Suppressor macrophage treated with lipopolysaccharide for 1 hour (primary cell): ENCODE results near the gene ART5.
A peak's percentile ranks its signal among the peaks of the same experiment; 100 is the strongest.

ENCODE experiments used
- DNase-seq, 3 donors: peaks; one replicate each; pipeline ENCODE4 v3.0.0-alpha.2; 2020 to 2022

Gene ART5, protein sequence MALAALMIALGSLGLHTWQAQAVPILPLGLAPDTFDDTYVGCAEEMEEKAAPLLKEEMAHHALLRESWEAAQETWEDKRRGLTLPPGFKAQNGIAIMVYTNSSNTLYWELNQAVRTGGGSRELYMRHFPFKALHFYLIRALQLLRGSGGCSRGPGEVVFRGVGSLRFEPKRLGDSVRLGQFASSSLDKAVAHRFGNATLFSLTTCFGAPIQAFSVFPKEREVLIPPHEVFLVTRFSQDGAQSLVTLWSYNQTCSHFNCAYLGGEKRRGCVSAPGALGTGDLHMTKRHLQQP

DNA sequence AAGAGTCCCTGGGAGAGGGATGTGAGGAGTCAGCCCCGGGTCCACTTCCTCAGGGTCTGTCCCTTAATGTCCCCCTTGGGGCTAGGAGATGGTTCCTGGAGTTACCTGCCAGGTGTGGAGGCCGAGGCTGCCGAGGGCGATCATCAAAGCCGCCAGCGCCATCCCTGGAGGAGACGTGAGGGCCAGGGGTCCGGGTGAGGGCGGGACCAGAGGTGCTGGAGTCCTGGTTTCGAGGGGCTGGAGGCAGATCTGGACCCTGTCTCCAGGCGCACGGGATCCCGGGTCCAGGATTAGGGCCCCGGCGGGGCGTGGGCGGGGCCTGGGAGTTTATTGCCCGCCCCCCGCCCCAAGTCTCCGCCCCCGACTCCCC, at the start of gene ART5:
Gene ART5 (minus strand): TSS at position 292 of the 370 bp plus-strand sequence. CDS start 130 bp downstream, at position 162.
- DNase-seq, result no peak

DNA sequence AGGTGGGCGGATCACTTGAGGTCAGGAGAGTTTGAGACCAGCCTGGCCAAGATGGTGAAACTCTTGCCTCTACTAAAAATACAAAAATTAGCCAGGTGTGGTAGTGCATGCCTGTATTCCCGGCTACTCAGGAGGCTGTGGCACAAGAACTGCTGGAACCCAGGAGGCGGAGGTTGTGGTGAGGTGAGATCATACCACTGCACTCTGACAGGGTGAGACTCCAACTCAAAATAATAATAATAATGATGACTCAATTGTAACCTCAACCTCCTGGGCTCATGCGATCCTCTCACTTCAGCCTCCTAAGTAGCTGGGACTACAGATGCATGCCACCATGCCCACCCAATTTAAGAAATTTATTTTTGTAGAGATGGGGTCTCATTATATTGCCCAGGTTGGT, 45.0 kb upstream of the ART5 start:
- no peak for DNase-seq

GRCh38 chr11:3685923-3686322, 44.1 kb upstream of the ART5 start:
- no peak for DNase-seq

DNA sequence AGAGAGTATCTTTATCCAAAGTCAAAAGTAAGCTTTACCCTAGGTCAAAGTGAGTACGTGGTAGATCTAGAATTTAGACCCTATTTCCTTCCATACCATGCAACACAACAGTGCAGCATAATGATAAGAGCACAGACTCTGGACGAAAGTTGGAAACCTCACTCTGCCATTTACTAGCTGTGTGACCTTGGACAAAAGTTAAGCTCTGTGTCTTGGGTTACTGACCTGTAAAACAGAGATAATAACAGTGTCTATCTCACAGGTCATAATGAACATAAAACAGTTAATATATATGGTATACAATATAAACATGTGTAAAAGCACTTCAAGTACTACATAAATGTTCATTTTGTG, 43.0 kb upstream of the ART5 start:
- DNase-seq, result no peak

- no peak for DNase-seq
These were observed 42.5 kb upstream of the ART5 start for GRCh38 chr11:3684129-3684818.

DNA sequence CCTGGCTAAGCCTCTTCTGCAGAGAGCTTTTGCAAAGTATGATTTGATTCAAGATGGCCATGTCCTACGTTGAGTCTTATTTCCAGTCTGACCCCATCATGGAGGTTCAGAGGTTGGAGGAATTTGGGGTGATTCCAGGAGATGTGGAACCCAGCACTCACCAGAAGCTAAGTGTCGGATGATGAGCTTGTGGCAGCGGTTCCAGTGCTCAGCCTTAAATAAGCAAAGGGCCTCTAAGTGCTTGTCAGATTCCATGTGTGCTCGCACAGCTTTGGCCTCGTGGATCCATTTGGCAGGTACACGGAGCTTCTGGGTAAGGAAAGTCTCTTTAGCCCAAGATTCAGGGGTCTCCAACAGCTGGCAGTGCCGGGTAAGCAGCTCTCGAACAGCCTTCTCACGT, 41.2 kb upstream of the ART5 start:
- DNase-seq, result no peak

DNA sequence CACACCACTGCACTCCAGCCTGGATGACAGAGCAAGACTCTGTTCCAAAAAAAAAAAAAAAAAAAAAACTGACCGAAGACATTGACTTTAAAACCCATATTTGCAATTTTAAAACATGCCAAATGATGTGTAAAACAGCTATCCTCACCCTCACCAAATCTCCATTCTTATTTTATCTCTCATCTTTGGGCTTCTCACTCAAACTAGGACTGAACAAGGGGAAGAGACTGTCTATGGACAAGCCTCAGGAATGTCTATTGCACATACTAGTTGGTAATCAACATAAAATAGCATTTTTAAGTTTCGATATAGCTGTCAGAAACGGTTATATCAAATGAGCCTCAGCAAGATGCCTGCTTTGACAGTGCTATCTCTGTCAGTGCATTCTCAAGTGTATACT, 37.3 kb upstream of the ART5 start:
- no peak for DNase-seq

DNA sequence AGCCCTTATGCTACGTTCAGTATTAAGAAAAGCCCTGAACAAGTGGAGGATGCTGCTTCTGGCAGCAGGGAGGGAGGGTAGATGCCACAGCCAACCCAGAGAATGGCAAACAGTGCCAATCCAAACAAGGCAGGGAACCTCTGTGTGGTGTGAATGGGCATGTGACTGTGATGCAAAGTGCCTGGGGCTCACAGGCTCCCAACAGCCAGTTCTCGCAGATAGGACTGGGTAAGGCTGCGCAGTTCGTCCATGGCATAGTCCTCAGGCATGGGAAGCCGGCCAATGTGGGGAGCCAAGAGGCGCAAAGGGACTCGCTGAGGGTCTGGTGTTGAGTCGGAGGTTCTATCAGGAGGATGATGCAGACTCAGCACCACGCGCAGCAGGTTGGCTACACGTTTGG, 34.2 kb upstream of the ART5 start:
- no peak for DNase-seq

GRCh38 chr11:3674189-3674588, 32.4 kb upstream of the ART5 start:
- peak; percentile 41 to 60 (median 59) for DNase-seq

GRCh38 chr11:3671334-3672254, 29.8 kb upstream of the ART5 start, which contains the start of gene CHRNA10:
CHRNA10 (minus strand) TSS chr11:3671384; CDS start chr11:3671312, 72 bp downstream.
- DNase-seq, result no peak

GRCh38 chr11:3669742-3670183, 28.0 kb upstream of the ART5 start:
- DNase-seq, result no peak

DNA sequence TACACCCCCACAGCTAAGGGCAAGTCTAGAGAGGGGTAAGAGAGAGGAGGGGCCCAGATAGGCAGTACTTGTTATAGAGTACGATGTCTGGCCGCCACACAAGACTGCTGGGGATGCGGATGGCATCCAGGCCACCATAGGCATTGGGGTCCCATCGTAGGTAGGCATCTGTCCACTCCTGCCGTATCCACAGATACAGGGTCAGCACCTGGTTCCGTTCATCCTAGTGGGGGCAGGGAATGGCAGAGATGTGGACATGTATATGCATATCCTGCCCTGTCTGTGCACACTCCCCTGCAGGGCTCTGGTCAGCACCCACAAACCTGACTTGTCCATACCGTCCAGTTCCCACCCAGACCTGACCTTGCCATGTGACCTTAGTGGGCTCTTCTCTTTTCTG, 27.3 kb upstream of the ART5 start:
- no peak for DNase-seq

DNA sequence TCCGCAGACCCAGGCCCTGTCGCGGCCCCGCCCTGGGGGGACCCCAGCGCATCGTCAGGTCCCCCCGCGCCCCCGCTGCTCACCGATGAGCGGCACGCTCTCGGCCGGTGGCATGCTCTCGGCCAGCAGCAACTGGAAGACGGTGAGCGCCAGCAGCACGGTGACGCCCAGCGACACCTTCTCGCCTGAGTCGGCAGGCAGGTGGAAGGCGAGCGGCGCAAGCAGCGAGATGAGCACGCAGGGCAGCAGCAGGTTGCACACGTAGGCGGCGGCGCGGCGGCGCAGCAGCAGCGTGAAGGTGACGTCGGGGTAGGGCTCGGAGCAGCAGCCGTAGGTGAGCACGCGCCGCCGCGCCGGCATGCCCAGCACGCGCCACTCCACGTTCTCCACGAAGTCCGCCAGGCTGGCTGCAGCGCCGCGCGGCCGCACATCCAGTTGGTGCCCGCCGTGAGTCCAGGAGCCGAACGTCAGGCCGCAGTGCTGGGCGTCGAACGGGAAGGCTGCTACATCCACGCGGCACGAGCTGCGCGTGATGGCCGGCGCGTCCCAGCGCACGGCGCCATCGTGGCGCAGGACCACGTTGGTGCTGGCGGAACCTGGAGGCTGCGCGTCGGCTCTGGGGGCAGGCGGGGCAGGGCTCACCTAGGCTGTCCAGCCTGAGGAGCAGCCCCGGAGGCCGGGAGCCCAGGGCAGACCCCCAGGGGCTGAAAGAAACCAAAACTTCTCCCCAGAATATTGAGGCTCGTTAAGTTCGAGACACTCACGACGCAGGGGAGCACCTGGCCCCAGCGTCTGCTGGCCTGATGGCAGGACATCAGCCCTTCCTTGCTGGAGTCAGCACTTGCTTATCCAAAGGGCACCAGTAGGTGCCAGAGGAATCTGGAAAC, 25.6 kb upstream of the ART5 start:
- no peak for DNase-seq

- DNase-seq, result no peak
These were observed 24.3 kb upstream of the ART5 start for GRCh38 chr11:3666023-3666530.

DNA sequence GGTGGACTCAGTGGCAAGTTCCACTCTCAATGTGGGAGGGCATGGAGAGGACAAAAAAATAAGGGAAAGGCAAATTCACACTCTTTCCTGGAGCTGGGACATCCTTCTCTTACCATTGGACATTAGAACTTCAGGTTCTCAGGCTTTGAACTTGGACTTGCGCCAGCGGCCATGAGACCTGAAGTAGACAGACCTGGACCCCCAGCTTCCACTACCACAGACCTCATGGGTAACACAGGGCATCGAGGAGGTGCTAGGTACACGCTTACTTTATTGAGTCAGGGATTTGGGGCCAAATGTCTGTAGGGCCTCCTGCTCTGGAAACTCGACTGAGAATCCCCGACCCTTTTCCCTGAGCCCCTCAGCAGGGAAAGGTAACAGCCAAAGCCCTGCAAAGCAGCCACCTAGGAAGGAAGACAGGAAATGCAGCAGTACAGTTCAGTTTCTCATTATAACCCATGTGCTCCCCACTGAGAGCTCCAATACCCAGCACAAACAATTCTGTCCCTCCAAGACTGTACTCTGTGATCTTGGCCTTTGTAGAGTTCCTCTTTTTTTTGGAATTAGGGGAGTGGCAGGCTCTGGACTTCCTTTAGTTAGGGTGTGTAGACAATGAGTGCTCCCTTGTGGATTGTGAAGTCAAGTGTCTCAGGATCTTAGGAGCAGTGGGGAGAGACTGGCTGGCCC, 23.7 kb upstream of the ART5 start:
- DNase-seq, result peak; percentile 45 to 59 (median 50)

GRCh38 chr11:3664032-3664630, 22.3 kb upstream of the ART5 start:
- DNase-seq, result no peak

GRCh38 chr11:3662856-3663255, 21.1 kb upstream of the ART5 start:
- no peak for DNase-seq

- DNase-seq, result no peak
These were observed 19.2 kb upstream of the ART5 start for GRCh38 chr11:3660960-3661359.

GRCh38 chr11:3659595-3660515, 18.1 kb upstream of the ART5 start:
- no peak for DNase-seq

GRCh38 chr11:3658252-3658651, 16.5 kb upstream of the ART5 start:
- DNase-seq, result no peak
